ENCODE measurements around the gene MRPS35. TPM values are rescaled to one million over a fixed set of nuclear protein-coding genes. Genes with fewer than 3 reads are reported as not detected.
A peak's percentile ranks its signal among the peaks of the same experiment; 100 is the strongest.

MRPS35 gene
- total RNA-seq, 2 donors from 2014 or later = 41.5 to 56.0 TPM

- Histone ChIP-seq H3K4me3 (no peak overlapping the region), H3K4me1 (peaks cover 0 to 30% of the 10 kb centered on the region in 2 donors), H3K9me3 (no peaks in the 10 kb centered on the region), H3K27ac (no peak overlapping the region), H3K36me3 (no peaks in the 10 kb centered on the region), H3K27me3 (no peaks in the 10 kb centered on the region)
- TF ChIP-seq, protein P1, sequence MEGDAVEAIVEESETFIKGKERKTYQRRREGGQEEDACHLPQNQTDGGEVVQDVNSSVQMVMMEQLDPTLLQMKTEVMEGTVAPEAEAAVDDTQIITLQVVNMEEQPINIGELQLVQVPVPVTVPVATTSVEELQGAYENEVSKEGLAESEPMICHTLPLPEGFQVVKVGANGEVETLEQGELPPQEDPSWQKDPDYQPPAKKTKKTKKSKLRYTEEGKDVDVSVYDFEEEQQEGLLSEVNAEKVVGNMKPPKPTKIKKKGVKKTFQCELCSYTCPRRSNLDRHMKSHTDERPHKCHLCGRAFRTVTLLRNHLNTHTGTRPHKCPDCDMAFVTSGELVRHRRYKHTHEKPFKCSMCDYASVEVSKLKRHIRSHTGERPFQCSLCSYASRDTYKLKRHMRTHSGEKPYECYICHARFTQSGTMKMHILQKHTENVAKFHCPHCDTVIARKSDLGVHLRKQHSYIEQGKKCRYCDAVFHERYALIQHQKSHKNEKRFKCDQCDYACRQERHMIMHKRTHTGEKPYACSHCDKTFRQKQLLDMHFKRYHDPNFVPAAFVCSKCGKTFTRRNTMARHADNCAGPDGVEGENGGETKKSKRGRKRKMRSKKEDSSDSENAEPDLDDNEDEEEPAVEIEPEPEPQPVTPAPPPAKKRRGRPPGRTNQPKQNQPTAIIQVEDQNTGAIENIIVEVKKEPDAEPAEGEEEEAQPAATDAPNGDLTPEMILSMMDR (IDR thresholded peaks at IDR 0.05) = no peak
- no peak for DNase-seq (ENCODE audit: low spot score)
Observed at GRCh38 chr12:27778206-27778605, 67.6 kb downstream of the MRPS35 start.

GRCh38 chr12:27779416-27779919 lies 68.8 kb downstream of the MRPS35 start:
- Histone ChIP-seq H3K27ac (peak overlapping the region; percentile 88 to 97), H3K4me3 (peak overlapping the region; percentile 79 to 82), H3K4me1 (peaks cover 0 to 30% of the 10 kb centered on the region in 2 donors), H3K9me3 (no peaks in the 10 kb centered on the region), H3K36me3 (no peaks in the 10 kb centered on the region), H3K27me3 (no peaks in the 10 kb centered on the region)
- DNase-seq (ENCODE audit: low spot score) = no peak
- TF ChIP-seq, protein P1 (IDR thresholded peaks at IDR 0.05) = no peak

GRCh38 chr12:27779920-27780611 lies 69.4 kb downstream of the MRPS35 start, which contains the start of the genes KLHL42 and MANSC4:
Gene KLHL42, plus strand, starts transcription at chr12:27780233. Its CDS starts 98 bp downstream, at chr12:27780331.
Gene MANSC4, minus strand, starts transcription at chr12:27780236. Its CDS starts 8,960 bp downstream, at chr12:27771276.
- DNase-seq (ENCODE audit: low spot score) = peak; percentile 61
- H3K4me1 ChIP-seq = peaks cover 0 to 30% of the 10 kb centered on the region in 2 donors
- H3K9me3 ChIP-seq = no peaks in the 10 kb centered on the region
- H3K27me3 ChIP-seq = no peaks in the 10 kb centered on the region
- H3K27ac ChIP-seq = peak within 1 kb of the TSS; percentile 88 to 97
- H3K4me3 ChIP-seq = peak within 1 kb of the TSS; percentile 79 to 82
- TF ChIP-seq, protein P1 (IDR thresholded peaks at IDR 0.05) = peak in 1 of 2 donors; percentile 14
- no peaks in the 10 kb centered on the region for H3K36me3 ChIP-seq

- Histone ChIP-seq H3K27ac (peak overlapping the region; percentile 88 to 97), H3K9me3 (no peaks in the 10 kb centered on the region), H3K27me3 (no peaks in the 10 kb centered on the region), H3K4me1 (peaks cover 0 to 30% of the 10 kb centered on the region in 2 donors), H3K36me3 (no peaks in the 10 kb centered on the region), H3K4me3 (peak overlapping the region; percentile 79 to 82)
- TF ChIP-seq, protein P1 (IDR thresholded peaks at IDR 0.05) = no peak
- DNase-seq (ENCODE audit: low spot score) = peak; percentile 75
Observed at GRCh38 chr12:27780612-27781408, 70.2 kb downstream of the MRPS35 start.

DNA sequence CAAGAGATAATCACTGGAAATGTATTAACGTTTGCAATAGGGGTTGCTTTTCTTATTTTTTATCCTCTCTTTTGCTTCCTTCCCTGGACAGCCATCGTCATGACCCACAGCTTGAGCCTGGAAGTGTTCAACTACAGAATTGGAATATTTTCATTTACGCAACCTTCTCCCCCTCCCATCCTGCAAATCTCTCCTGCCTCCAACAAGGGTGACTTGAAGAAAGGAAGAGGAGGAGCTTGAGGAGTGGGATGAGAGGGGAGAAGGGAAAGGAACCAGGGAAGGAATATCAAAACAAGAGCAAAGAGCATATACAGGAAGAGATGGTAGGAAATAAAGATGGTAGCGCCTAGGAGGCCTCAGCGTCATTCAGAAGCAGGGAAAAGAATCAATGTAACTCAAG lies 71.0 kb downstream of the MRPS35 start:
- H3K4me1 ChIP-seq = peaks cover 0 to 30% of the 10 kb centered on the region in 2 donors
- H3K27ac ChIP-seq = peak overlapping the region; percentile 88 to 97

More for the DNA sequence above, 71.0 kb downstream of the MRPS35 start:
- Histone ChIP-seq H3K27me3 (no peaks in the 10 kb centered on the region), H3K36me3 (no peaks in the 10 kb centered on the region), H3K9me3 (no peaks in the 10 kb centered on the region), H3K4me3 (peak overlapping the region; percentile 3 to 6)
- TF ChIP-seq, protein P1 (IDR thresholded peaks at IDR 0.05) = no peak
- no peak for DNase-seq (ENCODE audit: low spot score)
